Stomach (tissue), 9 donors: ENCODE measurements around the gene CLOCK. TPM values are rescaled to one million over a fixed set of nuclear protein-coding genes. Genes with fewer than 3 reads are reported as not detected.
A peak's percentile ranks its signal among the peaks of the same experiment; 100 is the strongest.

Source experiments
- DNase-seq, 2 donors: peaks; one replicate each; pipeline versions ENCODE4 v3.0.0 to v3.0.0-alpha.2; 2013 to 2019
- H3K27ac ChIP-seq, 5 donors: fragments of 200-600 bp in 4 of 5; sonication (generic) in 4 of 5; one replicate each; pipeline ENCODE4 v1.5.1; 2013 to 2019; ENCODE audit warnings: mild to moderate bottlenecking in 1 of 5, moderate library complexity in 1 of 5
- H3K27me3 ChIP-seq, 3 donors: fragments of 200-600 bp; sonication (generic); one replicate each; pipeline ENCODE4 v1.5.1; 2017 to 2019; ENCODE audit warnings: mixed run types in 1 of 3
- H3K36me3 ChIP-seq, 4 donors: fragments of 200-600 bp; sonication (generic); 1 replicate in 3 of 4; 2 replicates in 1 of 4; pipeline ENCODE4 v1.5.1; 2016 to 2019
- H3K4me1 ChIP-seq, 4 donors: fragments of 200-600 bp; sonication (generic); one replicate each; pipeline ENCODE4 v1.5.1; 2016 to 2019
- H3K4me3 ChIP-seq, 4 donors: fragments of 200-600 bp; sonication (generic) in 3 of 4; one replicate each; pipeline ENCODE4 v1.5.1; 2016 to 2019; ENCODE audit warnings: mild to moderate bottlenecking in 1 of 4
- H3K9me3 ChIP-seq, 4 donors: fragments of 200-600 bp; sonication (generic); one replicate each; pipeline ENCODE4 v1.5.1; 2016 to 2019
- CTCF ChIP-seq, 7 experiments: fragments of 450-650 bp in 4 of 7; fragments of 200-600 bp in 3 of 7; sonication (generic) in 3 of 7; IDR thresholded peaks; one replicate each; pipeline ENCODE4 v1.5.1; 2016 to 2019; ENCODE audit warnings: antibody characterized with exemption in 7 of 7, control low read depth in 2 of 7, mild to moderate bottlenecking in 1 of 7
- EP300 ChIP-seq: sonication (generic); formaldehyde crosslinking; IDR thresholded peaks from one replicate; pipeline ENCODE4 v1.6.1; 2017; ENCODE audit warnings: antibody characterized with exemption
- POLR2A ChIP-seq, 4 donors: fragments of 450-650 bp; IDR thresholded peaks; one replicate each; pipeline ENCODE4 v1.6.1; 2016; ENCODE audit warnings: antibody characterized with exemption in 4 of 4, control low read depth in 2 of 4, mild to moderate bottlenecking in 1 of 4, moderate library complexity in 1 of 4
- POLR2AphosphoS5 ChIP-seq, 3 donors: sonication (generic); formaldehyde crosslinking; IDR thresholded peaks; one replicate each; pipeline ENCODE4 v1.6.1; 2016; ENCODE audit warnings: antibody characterized with exemption in 3 of 3
- WGBS, 5 donors: extraction: QIAGEN DNeasy Blood & Tissue Kit in 3 of 5; methylation state at CpG; one replicate each; pipeline versions ENCODE4 v1.1.5 to v1.1.7; 2013 to 2018; 5-methylcytosine and 5-hydroxymethylcytosine counted together
- intact Hi-C: fragments of 100-400 bp; cut with DNase I; formaldehyde crosslinking; loops from one replicate; pipeline ENCODE4 v1.15.1; 2023; ENCODE audit warnings: low total_unique reads
- polyA plus RNA-seq, 3 donors: library from polyadenylated mRNA; stranded (reverse); fragments of 200-250 nt; gene quantifications; one replicate each; pipeline ENCODE4 v1.2.3, GENCODE V29; 2013
- total RNA-seq, 5 donors: library from RNA; depleted of rRNA; stranded (reverse); fragments of >200 nt; gene quantifications; one replicate each; pipeline versions ENCODE4 v1.1.0 to v1.2.3, GENCODE V29; 2014 to 2016
- donor health status: healthy with polysubstance abuse.
- donor health status: Bipolar disorder and iron deficiency.
- donor health status: healthy.

Gene CLOCK
- total and polyA plus RNA-seq, 8 donors, result 3.2 to 123 (median 21.4) TPM

DNA sequence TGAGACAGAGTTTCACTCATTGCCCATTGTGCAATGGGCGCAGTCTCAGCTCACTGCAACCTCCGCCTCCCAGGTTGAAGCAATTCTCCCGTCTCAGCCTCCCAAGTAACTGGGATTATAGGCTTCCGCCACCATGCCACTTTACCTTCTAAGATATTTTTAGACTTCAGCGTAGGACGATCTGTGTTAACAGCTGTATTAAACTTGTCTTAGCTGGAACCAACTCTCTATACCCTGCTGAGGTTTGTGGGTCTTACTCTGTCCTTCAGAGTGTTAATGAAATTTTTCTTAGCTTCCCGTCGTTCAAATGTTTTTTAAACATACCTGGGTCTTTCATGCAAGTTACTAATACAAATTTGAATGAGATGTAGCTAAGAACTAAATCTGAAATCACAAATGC lies 136.3 kb downstream of the CLOCK start:
- H3K4me3 ChIP-seq, result no peak overlapping the region
- TF ChIP-seq EP300, result no peak
- no peak for TF ChIP-seq POLR2AphosphoS5 (IDR thresholded peaks at IDR 0.05)
- H3K27ac ChIP-seq, result no peak overlapping the region
- H3K9me3 ChIP-seq, result no peaks in the 10 kb centered on the region
- peaks cover 0 to 53% (median 29%) of the 10 kb centered on the region in 4 donors for H3K4me1 ChIP-seq
- WGBS, 5 donors, result 85 to 97% (median 86%) methylated on average over 8 of the region's 8 CpGs
- no peak for DNase-seq
- H3K27me3 ChIP-seq, result no peaks in the 10 kb centered on the region
- H3K36me3 ChIP-seq, result peaks cover 6 to 68% (median 55%) of the 10 kb centered on the region in 4 donors
- intact Hi-C loops, result no loop called here

DNA sequence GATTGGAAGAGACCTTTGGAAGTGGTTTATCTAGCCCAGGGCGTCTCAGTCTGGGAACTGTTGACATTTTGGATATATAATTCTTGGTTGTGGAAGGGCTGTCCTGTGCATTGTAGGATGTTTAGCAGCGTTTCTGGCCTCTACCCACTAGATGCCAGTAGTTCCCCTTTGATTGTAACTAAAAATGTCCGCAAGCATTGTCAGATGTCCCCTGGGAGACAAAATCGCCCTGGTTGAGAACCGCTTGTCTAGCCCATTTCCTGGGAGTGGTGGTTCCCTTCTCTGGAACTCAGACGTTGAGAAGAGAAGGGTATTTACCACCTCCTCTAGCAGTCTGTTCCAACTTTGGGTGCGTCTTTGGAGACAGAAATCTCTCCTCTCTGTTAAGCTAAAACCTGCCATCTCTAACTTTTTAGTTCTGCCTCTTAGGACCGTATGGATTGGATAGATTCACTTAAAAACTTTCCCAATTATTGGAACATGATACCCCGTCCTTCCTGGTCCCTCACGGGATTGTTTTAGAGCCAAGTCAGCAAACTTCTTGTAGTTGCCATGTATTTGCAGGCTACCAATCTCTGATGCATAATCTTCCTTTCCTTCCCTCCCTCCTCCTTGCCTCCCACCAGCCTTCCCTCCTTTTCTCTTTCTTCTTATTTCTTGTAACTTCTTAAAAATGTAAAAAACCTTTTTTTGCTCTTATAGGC lies 137.1 kb downstream of the CLOCK start:
- no peak for TF ChIP-seq CTCF (IDR thresholded peaks at IDR 0.05)
- TF ChIP-seq POLR2AphosphoS5 (IDR thresholded peaks at IDR 0.05), result no peak
- TF ChIP-seq POLR2A (IDR thresholded peaks at IDR 0.05), result no peak
- no peak for TF ChIP-seq EP300
- WGBS, 5 donors, result 56 to 67% (median 63%) methylated on average over 10 of the region's 10 CpGs

DNA sequence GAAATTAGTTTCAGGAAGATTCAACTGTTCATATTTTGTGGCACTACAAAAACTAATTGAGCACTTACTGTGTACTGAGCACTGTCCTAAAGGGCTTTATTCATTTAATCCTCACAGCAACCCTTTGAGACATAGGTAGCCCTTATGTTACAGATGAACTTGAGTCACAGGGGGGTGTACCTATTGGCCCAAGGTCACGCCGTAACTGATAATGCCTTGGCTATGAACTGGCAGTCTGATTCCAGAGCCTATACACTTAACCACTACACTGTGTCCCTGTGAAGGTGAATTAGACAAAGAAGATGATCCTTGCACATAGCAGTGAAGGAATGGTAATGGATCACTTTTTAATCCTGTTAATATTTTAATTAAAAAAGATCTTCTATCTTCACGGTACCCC lies 138.9 kb downstream of the CLOCK start:
- Histone ChIP-seq H3K27ac (no peak overlapping the region), H3K27me3 (no peaks in the 10 kb centered on the region), H3K4me1 (peaks cover 0 to 64% (median 29%) of the 10 kb centered on the region in 4 donors), H3K4me3 (no peak overlapping the region), H3K9me3 (no peaks in the 10 kb centered on the region), H3K36me3 (peaks cover 13 to 65% (median 52%) of the 10 kb centered on the region in 4 donors)
- TF ChIP-seq POLR2A (IDR thresholded peaks at IDR 0.05) (no peak), CTCF (IDR thresholded peaks at IDR 0.05) (no peak), EP300 (no peak), POLR2AphosphoS5 (IDR thresholded peaks at IDR 0.05) (no peak)
- intact Hi-C loops, result no loop called here
- no peak for DNase-seq
- 48 to 82% (median 76%) methylated on average over 3 of the region's 3 CpGs for WGBS, 5 donors

More for the DNA sequence above, 137.1 kb downstream of the CLOCK start:
- peaks cover 10 to 68% (median 52%) of the 10 kb centered on the region in 4 donors for H3K36me3 ChIP-seq
- peak in 1 of 2 donors; percentile 46 for DNase-seq
- peaks cover 0 to 60% (median 29%) of the 10 kb centered on the region in 4 donors for H3K4me1 ChIP-seq
- no peaks in the 10 kb centered on the region for H3K27me3 ChIP-seq
- H3K27ac ChIP-seq, result no peak overlapping the region
- H3K4me3 ChIP-seq, result no peak overlapping the region
- no peaks in the 10 kb centered on the region for H3K9me3 ChIP-seq
- intact Hi-C loops, result no loop called here

DNA sequence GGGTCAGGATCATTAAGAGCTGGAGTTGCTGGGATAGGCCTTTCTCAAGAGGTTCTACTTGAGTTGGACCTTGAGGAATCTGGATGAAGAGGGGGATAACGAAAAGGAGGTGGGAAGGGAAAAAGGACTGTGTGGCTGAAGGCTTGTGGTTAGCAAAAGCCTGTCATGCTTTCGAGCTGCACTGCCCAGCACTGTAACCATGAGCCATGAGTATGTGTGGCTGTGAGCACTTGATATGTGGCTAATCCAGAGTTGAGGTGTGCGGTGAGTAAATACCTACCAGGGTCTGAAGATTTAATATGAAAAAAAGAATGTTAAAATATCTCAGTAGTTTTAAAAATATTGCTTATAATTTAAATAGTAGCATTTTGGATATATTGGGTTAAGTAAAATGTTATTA lies 139.6 kb downstream of the CLOCK start:
- Histone ChIP-seq H3K4me1 (peaks cover 0 to 64% (median 29%) of the 10 kb centered on the region in 4 donors), H3K4me3 (no peak overlapping the region), H3K27me3 (no peaks in the 10 kb centered on the region), H3K27ac (no peak overlapping the region), H3K9me3 (no peaks in the 10 kb centered on the region), H3K36me3 (peaks cover 13 to 60% (median 47%) of the 10 kb centered on the region in 4 donors)
- no peak for DNase-seq
- 84 to 96% (median 94%) methylated on average over 3 of the region's 3 CpGs for WGBS, 5 donors
- intact Hi-C loops, result no loop called here
- TF ChIP-seq CTCF (IDR thresholded peaks at IDR 0.05) (no peak), POLR2A (IDR thresholded peaks at IDR 0.05) (no peak), EP300 (no peak)

GRCh38 chr4:55406545-55406944 lies 140.2 kb downstream of the CLOCK start:
- intact Hi-C loops, result no loop called here
- H3K27me3 ChIP-seq, result no peaks in the 10 kb centered on the region
- H3K9me3 ChIP-seq, result no peaks in the 10 kb centered on the region
- DNase-seq, result no peak
- H3K36me3 ChIP-seq, result peaks cover 13 to 58% (median 44%) of the 10 kb centered on the region in 4 donors
- H3K27ac ChIP-seq, result no peak overlapping the region
- H3K4me3 ChIP-seq, result no peak overlapping the region
- H3K4me1 ChIP-seq, result peaks cover 0 to 67% (median 30%) of the 10 kb centered on the region in 4 donors
- WGBS, 5 donors, result 91 to 98% (median 97%) methylated on average over 2 of the region's 2 CpGs
- TF ChIP-seq POLR2A (IDR thresholded peaks at IDR 0.05) (no peak), POLR2AphosphoS5 (IDR thresholded peaks at IDR 0.05) (no peak), CTCF (IDR thresholded peaks at IDR 0.05) (no peak), EP300 (no peak)
